VCaP (cell line): Measurements from ENCODE around the gene CLDN9.

Source experiments
- H3K27ac ChIP-seq: fragments of 450-650 bp; 2 replicates; pipeline ENCODE4 v1.5.1; 2017
- TF ChIP-seq, protein P1 (sequence below): fragments of 450-650 bp; conservative IDR thresholded peaks from 2 replicates; pipeline ENCODE4 v1.5.1; 2017; ENCODE audit warnings: mild to moderate bottlenecking, moderate library complexity

Gene CLDN9, protein sequence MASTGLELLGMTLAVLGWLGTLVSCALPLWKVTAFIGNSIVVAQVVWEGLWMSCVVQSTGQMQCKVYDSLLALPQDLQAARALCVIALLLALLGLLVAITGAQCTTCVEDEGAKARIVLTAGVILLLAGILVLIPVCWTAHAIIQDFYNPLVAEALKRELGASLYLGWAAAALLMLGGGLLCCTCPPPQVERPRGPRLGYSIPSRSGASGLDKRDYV

DNA sequence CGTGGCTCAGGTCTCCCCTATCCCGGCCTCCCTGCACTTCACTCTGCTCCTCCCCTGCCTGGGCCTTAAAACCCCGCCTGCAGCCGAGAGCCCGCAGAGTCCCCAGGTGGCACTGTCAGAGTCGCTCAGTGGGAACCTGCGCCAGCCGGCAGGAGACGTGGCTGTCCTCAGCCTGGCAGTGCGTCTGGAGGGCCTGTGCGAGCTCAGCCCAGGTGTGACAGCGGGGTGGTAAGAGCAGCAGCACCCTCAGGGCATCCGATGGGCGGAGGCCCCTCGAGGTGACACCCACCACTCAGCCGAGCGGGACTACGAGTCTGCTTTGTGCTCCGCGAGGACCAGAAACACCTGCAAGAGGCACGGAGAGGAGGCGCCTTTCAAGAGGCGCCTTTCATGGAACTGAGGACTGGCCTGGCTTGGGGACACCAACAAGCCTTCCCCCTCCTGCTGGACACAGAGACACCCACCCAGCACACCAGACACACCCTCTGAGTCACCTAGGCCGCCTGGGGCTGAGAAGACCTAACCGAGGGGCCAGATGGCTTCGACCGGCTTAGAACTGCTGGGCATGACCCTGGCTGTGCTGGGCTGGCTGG lies at the start of gene CLDN9:
Gene CLDN9 (plus strand): TSS at position 96 of the 593 bp plus-strand sequence. CDS start 440 bp downstream, at position 536.
- TF ChIP-seq, protein P1, sequence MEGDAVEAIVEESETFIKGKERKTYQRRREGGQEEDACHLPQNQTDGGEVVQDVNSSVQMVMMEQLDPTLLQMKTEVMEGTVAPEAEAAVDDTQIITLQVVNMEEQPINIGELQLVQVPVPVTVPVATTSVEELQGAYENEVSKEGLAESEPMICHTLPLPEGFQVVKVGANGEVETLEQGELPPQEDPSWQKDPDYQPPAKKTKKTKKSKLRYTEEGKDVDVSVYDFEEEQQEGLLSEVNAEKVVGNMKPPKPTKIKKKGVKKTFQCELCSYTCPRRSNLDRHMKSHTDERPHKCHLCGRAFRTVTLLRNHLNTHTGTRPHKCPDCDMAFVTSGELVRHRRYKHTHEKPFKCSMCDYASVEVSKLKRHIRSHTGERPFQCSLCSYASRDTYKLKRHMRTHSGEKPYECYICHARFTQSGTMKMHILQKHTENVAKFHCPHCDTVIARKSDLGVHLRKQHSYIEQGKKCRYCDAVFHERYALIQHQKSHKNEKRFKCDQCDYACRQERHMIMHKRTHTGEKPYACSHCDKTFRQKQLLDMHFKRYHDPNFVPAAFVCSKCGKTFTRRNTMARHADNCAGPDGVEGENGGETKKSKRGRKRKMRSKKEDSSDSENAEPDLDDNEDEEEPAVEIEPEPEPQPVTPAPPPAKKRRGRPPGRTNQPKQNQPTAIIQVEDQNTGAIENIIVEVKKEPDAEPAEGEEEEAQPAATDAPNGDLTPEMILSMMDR: no peak

DNA sequence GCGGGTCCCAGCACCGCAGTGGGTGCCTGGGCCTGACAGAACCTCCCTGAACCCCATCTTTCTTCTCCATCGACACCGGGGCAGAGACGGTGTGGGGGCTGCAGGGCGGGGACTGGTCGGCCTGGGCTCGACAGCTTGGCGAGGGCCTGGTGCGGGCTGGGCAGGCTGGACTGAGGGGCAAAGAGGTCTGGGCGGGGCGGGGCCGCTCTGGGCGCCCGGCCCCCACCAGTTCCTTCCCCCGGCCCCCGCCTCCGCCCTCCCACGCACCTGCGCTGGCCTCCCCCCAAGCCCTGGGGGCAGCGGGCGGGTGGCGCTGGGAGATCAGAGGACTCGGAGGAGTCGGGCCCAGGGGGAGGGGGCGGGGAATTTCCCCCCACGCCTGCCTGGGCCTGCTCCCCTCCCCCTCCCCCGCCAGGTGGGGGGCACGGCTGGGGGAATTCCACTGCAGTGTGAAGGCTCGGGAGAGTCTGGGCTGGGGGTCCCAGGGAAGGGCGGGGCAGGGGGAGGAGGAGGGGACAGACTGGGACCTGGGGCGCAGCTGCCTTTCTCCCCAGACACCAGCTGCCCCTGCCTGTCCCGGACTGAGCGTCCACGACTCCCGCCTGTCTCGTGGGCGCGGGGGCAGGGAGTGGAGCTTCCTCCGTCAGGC lies 49.5 kb upstream of the CLDN9 start:
- peak overlapping the region; percentile 68 for H3K27ac ChIP-seq
- TF ChIP-seq, protein P1: no peak

More for the DNA sequence above, at the start of gene CLDN9:
- no peak within 1 kb of the TSS for H3K27ac ChIP-seq

DNA sequence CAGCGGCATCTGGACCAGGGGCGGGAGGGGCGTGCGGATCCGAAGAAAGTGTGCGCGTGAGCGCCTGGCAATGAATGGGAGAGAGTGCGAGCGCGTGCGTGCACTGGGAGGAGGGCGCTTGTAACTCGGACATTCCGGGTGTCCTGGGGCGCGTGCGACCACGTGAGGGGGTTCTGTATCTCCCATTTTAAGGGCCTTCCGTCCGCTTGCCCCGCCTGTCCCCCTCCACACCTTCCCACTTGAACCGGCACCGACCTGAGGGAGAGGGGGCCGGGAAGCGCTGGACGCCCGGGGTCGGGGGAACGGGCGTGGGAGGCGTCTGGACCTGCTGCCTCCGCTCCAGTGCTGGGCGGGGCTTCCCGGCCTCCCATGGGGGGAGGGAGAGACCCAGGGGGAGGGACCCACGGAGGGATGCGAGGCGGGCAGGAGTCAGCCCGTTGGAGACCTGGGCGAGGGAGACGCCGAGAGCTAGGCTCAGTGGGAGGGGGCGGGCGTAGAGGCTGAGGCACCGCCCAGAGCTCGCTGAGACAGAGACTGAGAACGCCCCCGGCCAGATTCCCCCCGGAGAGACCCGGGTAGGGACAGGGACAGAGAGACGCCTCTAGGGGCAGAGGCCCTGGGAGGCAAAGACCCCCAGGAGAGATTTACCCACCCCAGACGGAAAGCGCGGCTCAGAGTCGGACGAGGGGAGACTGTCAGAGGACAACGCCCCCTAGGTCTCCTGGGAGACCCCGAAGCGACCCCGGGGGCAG lies 48.8 kb upstream of the CLDN9 start, which contains the start of gene KREMEN2:
Gene KREMEN2 (plus strand): TSS at position 553 of the 752 bp plus-strand sequence. CDS start 246 bp downstream, outside the sequence.
- TF ChIP-seq, protein P1: no peak
- peak within 1 kb of the TSS; percentile 68 for H3K27ac ChIP-seq

DNA sequence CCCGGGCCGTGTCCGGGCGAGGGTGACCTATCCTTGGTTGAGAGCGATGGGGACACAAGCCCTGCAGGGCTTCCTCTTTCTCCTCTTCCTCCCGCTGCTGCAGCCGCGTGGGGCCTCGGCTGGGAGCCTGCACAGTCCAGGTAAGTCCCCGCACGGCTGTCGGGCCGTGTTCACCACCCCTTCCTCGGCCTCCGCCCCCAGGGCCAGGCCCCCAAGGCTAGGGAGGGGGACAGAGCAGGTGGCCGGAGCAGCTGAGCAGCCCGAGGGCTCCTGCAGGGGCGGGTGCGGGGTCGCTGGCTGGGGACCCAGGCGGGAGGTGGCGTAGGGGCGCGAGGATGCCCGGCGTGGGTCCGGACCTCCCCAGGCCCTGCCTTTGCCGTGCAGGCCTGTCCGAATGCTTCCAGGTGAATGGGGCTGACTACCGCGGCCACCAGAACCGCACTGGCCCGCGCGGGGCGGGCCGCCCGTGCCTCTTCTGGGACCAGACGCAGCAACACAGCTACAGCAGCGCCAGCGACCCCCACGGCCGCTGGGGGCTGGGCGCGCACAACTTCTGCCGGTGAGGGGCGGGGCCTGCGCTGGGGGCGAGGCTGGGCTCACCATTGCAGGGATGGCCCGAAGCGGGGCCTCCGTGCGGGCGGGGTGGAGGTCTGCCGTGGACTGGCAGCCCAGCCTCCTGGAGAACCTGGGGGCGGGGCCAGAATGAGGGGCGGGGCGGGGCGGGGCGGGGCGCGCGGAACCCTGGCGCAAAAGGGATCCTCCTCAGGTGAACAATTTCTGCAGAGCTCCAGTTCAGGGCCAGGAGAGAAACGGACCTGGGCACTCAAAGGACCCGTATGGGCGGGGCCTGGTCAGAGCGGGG lies 48.0 kb upstream of the CLDN9 start:
- peak overlapping the region; percentile 68 for H3K27ac ChIP-seq
- TF ChIP-seq, protein P1: no peak

DNA sequence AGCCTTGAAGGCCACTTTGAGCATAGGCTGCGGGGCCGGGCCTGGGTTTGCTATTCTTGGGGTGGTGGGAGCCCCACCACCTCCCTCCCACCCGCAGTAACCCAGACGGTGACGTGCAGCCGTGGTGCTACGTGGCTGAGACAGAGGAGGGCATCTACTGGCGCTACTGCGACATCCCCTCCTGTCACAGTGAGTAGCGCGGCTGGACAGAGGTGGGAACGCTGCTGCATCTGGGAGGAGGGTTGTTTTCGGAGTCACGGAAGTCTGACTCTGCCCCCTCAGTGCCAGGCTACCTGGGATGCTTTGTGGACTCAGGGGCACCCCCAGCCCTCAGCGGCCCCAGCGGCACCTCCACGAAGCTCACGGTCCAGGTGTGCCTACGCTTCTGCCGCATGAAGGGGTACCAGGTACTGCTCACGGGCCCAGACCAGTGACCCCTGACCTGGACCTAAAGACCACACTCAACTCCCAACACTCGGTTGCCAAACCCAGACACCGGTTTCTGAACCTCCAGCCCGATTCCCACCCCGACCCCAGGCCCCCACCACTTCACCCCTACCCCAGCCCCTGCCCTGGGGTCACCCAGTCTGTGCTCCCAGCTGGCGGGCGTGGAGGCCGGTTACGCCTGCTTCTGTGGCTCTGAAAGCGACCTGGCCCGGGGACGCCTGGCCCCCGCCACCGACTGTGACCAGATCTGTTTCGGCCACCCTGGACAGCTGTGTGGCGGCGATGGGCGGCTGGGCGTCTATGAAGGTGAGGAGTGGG lies 46.5 kb upstream of the CLDN9 start:
- TF ChIP-seq, protein P1: no peak
- no peak overlapping the region for H3K27ac ChIP-seq

DNA sequence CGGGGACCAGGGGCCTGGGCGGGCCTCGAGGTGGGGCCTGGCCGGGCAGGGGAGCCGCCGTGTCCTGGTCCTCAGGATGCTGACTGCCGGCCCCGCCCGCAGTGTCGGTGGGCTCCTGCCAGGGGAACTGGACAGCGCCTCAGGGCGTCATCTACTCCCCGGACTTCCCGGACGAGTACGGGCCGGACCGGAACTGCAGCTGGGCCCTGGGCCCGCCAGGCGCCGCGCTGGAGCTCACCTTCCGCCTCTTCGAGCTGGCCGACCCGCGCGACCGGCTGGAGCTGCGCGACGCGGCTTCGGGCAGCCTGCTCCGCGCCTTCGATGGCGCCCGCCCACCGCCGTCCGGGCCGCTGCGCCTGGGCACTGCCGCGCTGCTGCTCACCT lies 45.9 kb upstream of the CLDN9 start:
- TF ChIP-seq, protein P1: no peak
- H3K27ac ChIP-seq: no peak overlapping the region
